Measurements from ENCODE around the gene COP1.

DNA sequence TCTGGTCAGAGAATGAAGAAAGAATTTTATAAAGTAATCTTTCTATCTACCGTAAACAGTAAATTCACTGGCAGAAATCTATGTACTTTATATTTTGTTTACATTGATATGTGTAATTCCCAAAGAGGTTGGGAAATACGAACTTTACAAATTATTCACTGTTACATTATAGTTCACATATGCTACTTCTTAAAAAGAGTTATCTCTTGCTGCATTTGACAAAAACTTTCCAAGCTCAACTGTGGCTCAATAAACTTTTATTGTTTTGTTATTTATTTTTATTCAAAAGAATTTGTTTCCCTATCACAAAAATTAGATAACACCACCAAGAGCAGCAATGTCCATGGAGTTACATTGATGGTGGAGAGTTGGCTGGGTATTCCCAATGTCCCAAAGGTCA, 262.5 kb downstream of the COP1 start:
- TF ChIP-seq CTCF (IDR thresholded peaks at IDR 0.05) (no peak), POLR2AphosphoS5 (IDR thresholded peaks at IDR 0.05) (no peak), EP300 (IDR thresholded peaks at IDR 0.05) (no peak), POLR2A (IDR thresholded peaks at IDR 0.05; ENCODE audit: low read depth) (no peak)
